Muscle of leg (tissue), 11 donors: ENCODE data around the gene ANKRD60. TPM values are rescaled to one million over a fixed set of nuclear protein-coding genes. Genes with fewer than 3 reads are reported as not detected.

Experiments used
- DNase-seq: peaks from one replicate; pipeline ENCODE4 v3.0.0; 2013
- H3K27ac ChIP-seq: one replicate; pipeline ENCODE4 v1.5.1; 2013; ENCODE audit warnings: mild to moderate bottlenecking, low read length, control low read depth
- H3K27me3 ChIP-seq: one replicate; pipeline ENCODE4 v1.6.1; 2013; ENCODE audit warnings: low read length; ENCODE audit not compliant: control insufficient read depth, insufficient read depth
- H3K36me3 ChIP-seq: one replicate; pipeline ENCODE4 v1.6.1; 2013; ENCODE audit warnings: low read length; ENCODE audit not compliant: control insufficient read depth, insufficient read depth
- H3K4me1 ChIP-seq: one replicate; pipeline ENCODE4 v1.6.1; 2013; ENCODE audit warnings: low read length; ENCODE audit not compliant: control insufficient read depth, insufficient read depth
- H3K4me3 ChIP-seq: one replicate; pipeline ENCODE4 v1.5.1; 2013; ENCODE audit warnings: low read length, control low read depth
- H3K9me3 ChIP-seq: replicated peaks from 2 replicates; pipeline ENCODE4 v1.6.1; 2013; ENCODE audit warnings: low read depth, low read length; ENCODE audit not compliant: control insufficient read depth
- WGBS: methylation state at CpG from one replicate; pipeline ENCODE4 v1.1.5; 2013; ENCODE audit warnings: missing lambda C conversion rate; ENCODE audit not compliant: insufficient coverage; 5-methylcytosine and 5-hydroxymethylcytosine counted together
- polyA plus RNA-seq, 8 donors: library from polyadenylated mRNA; unstranded; fragments of 120-200 nt; gene quantifications; one replicate each; pipeline versions ENCODE4 v1.2.1 to v1.2.3, GENCODE V29; 2013; ENCODE audit warnings: inconsistent platforms in 1 of 8, low replicate concordance in 1 of 8; ENCODE audit not compliant: insufficient read length in 8 of 8, insufficient read depth in 1 of 8
- total RNA-seq: library from RNA; stranded (reverse); fragments of 120-200 nt; gene quantifications from one replicate; pipeline ENCODE4 v1.2.4, GENCODE V29; 2013

ANKRD60 gene
- total and polyA plus RNA-seq, 9 donors = not detected

DNA sequence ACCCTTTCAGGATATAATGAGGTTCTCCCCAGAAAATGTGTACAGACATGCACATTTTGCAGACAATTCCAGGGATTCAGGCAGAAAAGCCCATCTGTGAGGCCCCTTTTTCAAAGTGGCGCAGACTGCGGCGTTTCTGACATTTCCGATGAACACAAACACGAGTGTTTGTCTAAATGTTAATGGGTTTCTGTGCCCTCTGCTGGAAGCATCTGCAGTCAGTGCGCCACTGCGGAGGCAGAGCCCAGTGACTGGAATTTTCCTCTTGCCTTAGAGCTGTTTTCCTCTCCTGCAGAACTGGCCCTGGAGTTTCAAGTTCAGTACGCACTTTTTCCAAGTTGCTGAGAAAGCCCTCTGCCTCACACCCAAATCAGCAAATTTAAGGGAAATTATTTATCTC is 15.3 kb downstream of the ANKRD60 start:
- Histone ChIP-seq H3K4me3 (no peak overlapping the region), H3K27me3 (peaks cover 16% of the 10 kb centered on the region), H3K9me3 (no peaks in the 10 kb centered on the region), H3K27ac (no peak overlapping the region), H3K4me1 (peaks cover 5% of the 10 kb centered on the region), H3K36me3 (no peaks in the 10 kb centered on the region)
- 51% methylated on average over 7 of the region's 8 CpGs for WGBS
- peak; percentile 71 for DNase-seq

DNA sequence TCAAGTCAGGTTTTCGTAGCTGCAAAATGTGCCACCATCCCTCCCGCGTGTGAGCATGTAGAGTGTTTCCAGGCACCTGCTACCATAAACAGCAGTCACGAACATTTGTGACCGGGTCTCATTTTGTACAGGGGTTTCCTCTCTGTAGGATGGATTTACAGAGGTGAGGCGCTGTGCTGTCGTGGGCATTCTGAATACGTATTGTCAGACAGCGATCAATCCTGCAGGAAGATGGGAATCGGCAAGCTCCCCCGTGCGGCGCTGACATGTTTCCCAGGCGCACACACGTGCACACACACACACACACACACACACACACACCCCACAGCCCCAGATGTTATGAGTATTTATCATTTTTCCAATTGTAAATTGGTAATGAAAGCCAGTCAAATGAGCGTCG is 15.8 kb downstream of the ANKRD60 start:
- no peaks in the 10 kb centered on the region for H3K9me3 ChIP-seq
- WGBS = 30% methylated on average over 2 of the region's 17 CpGs
- H3K27me3 ChIP-seq = peaks cover 12% of the 10 kb centered on the region
- no peak overlapping the region for H3K27ac ChIP-seq
- H3K4me1 ChIP-seq = peaks cover 5% of the 10 kb centered on the region
- H3K36me3 ChIP-seq = no peaks in the 10 kb centered on the region
- no peak for DNase-seq
- H3K4me3 ChIP-seq = no peak overlapping the region

DNA sequence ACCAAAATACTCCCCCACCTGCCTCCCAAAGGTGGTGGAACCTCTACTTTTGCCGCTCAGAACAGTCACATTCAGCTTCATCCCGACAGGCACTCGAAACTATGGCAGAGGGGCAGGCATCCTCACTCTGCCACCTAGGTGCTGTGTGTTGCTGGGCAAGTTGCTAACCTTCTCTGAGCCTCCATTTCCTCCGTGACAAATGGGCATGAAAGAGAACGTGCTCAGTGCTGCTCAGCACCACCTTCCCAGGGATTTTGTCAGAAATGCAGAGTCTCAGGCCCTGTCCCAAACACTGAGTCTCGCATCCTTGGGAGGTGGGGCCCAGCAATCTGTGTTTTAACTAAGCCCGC is 18.1 kb downstream of the ANKRD60 start:
- WGBS = 79% methylated on average over 7 of the region's 7 CpGs
- DNase-seq = peak; percentile 22
- H3K27me3 ChIP-seq = peaks cover 11% of the 10 kb centered on the region
- H3K9me3 ChIP-seq = no peaks in the 10 kb centered on the region
- H3K36me3 ChIP-seq = no peaks in the 10 kb centered on the region
- peaks cover 5% of the 10 kb centered on the region for H3K4me1 ChIP-seq
- no peak overlapping the region for H3K27ac ChIP-seq
- H3K4me3 ChIP-seq = no peak overlapping the region

DNA sequence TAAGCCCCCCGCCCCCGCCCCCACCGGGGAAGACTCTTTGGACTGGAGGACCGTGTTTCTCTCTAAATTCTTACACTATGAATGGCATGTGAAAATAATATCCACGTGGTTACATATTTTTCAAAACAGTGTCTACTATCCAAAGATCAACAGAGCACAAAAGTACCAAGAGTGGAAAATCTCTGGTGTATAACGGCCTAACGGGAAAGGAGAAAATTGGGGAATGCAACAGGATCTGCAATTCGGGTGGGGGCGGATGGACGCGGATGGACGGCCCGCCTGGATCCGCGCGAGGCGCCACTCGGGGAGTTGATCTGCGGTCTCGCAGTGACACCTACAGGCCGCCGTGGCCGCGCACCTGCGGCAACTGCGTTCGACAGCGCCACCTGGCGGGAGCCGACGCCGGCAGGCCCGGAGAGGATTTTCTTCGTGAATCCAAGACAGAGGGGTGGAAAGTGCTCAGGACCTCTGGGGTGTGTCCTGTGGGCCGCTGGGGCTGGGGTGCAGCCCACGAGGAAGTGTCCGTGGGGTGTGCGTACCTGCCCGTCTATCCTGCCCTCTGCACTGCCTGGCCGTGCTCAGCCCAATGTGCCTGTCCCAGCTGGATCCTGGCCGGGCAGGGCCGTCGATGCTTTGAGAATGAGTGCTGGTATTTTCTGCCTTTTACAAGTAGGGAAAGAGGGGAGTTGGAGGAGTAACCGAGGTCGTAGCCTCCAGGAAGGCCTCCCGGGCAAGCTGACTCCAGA is 18.6 kb downstream of the ANKRD60 start:
- Histone ChIP-seq H3K4me1 (peaks cover 5% of the 10 kb centered on the region), H3K36me3 (no peaks in the 10 kb centered on the region), H3K27ac (no peak overlapping the region), H3K27me3 (peaks cover 11% of the 10 kb centered on the region), H3K9me3 (no peaks in the 10 kb centered on the region), H3K4me3 (no peak overlapping the region)
- DNase-seq = peak; percentile 79
- WGBS = under 1% methylated on average over 35 of the region's 46 CpGs

DNA sequence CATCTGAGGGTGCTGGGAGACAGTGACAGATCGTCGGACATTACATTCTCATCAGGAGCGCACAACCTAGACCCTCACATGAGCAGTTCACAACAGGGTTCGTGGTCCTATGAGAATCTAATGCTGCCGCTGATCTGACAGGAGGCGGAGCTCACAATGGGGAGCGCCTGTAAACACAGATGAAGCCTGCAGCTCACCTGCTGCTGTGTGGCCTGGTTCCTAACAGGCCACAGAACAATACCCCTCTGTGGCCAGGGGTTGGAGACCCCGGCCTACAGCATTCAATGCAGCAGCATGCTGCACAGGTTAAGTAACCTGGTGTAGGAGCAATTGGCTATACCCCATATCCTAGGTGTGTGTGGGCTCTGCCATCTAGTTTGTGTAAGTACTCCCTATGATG is 19.5 kb downstream of the ANKRD60 start:
- WGBS = 80% methylated on average over 7 of the region's 8 CpGs
- Histone ChIP-seq H3K36me3 (no peaks in the 10 kb centered on the region), H3K27ac (no peak overlapping the region), H3K9me3 (no peaks in the 10 kb centered on the region), H3K27me3 (peaks cover 9% of the 10 kb centered on the region), H3K4me3 (no peak overlapping the region), H3K4me1 (peaks cover 5% of the 10 kb centered on the region)
- no peak for DNase-seq

DNA sequence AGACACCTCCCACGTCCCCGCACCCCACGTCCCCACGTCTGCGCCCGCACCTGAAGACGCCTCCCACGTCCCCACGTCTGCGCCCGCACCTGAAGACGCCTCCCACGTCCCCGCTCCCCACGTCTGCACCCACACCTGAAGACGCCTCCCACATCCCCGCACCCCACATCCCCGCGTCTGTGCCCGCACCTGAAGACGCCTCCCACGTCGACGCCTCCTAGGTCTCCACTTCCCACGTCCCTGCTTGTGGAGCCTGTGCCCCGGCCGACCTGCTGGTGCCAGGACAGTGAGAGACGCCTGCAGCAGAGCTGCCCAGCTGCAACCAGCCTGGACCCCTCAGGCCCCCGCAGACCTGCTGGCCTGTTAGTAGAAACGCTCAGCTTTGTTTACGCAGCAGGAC is 22.6 kb downstream of the ANKRD60 start:
- H3K9me3 ChIP-seq = no peaks in the 10 kb centered on the region
- WGBS = 91% methylated on average over 31 of the region's 31 CpGs

DNA sequence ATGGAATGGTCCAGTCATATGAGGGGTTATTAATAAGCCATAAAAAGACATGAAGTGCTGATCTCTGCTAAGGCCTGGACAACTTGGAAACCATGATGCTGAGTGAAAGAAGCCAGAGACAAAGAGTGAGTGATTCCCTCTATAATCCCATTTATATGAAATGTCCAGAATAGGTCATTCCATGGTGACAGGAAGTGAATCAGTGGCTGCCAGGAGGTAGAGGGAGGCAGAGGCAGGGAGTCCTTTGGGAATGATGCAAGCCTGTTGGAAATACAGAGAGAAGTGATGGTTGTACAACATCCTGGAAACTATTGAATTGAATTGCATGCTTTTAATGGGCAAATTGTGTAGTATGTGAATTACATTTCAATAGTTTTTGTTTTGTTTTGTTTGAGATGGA is 26.4 kb downstream of the ANKRD60 start:
- H3K4me1 ChIP-seq = peaks cover 2% of the 10 kb centered on the region
- H3K36me3 ChIP-seq = no peaks in the 10 kb centered on the region
- no peak overlapping the region for H3K27ac ChIP-seq
- no peak overlapping the region for H3K4me3 ChIP-seq
- H3K9me3 ChIP-seq = no peaks in the 10 kb centered on the region
- H3K27me3 ChIP-seq = peaks cover 2% of the 10 kb centered on the region
- no peak for DNase-seq

More for the DNA sequence above, 22.6 kb downstream of the ANKRD60 start:
- H3K27me3 ChIP-seq = peaks cover 6% of the 10 kb centered on the region
- no peak for DNase-seq
- H3K27ac ChIP-seq = no peak overlapping the region
- no peak overlapping the region for H3K4me3 ChIP-seq
- no peaks in the 10 kb centered on the region for H3K36me3 ChIP-seq
- peaks cover 5% of the 10 kb centered on the region for H3K4me1 ChIP-seq

DNA sequence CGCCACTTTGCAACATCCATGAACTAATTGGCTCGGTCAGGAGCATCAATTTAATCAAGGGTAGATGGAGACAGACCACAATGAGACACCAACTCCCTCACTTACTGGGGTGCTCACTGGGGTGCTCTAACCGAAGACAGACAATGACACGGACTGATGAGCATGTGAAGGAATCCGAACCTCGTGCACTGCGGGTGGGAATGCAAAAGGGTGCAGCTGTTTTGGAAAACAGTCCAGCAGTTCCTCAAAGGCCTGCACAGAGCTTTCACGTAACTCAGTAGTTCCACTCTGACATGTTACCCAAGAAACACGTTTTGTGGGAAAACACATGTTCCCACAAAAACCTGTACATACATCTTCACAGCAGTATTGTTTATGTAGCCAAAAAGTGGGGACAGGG is 26.8 kb downstream of the ANKRD60 start:
- Histone ChIP-seq H3K27me3 (peaks cover 2% of the 10 kb centered on the region), H3K9me3 (no peaks in the 10 kb centered on the region), H3K27ac (no peak overlapping the region), H3K4me1 (peaks cover 2% of the 10 kb centered on the region), H3K36me3 (no peaks in the 10 kb centered on the region), H3K4me3 (no peak overlapping the region)
- 65% methylated on average over 7 of the region's 9 CpGs for WGBS
- no peak for DNase-seq

DNA sequence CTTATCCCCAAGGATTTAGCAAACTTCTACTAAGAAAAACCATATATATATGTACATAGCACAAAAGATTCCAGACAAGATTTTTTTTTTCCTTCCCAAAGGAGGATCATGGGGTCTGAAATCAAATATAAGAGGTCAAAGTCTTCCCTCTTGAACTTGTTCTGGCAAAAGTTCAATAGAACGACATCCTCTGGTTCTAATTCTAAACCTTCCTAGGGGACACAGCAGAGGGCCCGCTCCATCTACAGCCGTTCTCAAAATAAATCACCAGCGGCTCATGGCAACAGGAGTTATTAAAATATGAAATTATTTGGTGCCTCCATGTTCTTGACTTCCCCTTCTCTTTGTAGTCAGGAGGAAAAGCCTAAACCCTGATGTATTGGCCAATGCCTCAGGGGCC is 29.0 kb downstream of the ANKRD60 start:
- no peak for DNase-seq
- no CpG with 5 or more reads among the region's 4 CpGs for WGBS
- Histone ChIP-seq H3K27me3 (peaks cover 2% of the 10 kb centered on the region), H3K4me3 (no peak overlapping the region), H3K27ac (no peak overlapping the region), H3K36me3 (no peaks in the 10 kb centered on the region), H3K9me3 (no peaks in the 10 kb centered on the region), H3K4me1 (peaks cover 2% of the 10 kb centered on the region)

DNA sequence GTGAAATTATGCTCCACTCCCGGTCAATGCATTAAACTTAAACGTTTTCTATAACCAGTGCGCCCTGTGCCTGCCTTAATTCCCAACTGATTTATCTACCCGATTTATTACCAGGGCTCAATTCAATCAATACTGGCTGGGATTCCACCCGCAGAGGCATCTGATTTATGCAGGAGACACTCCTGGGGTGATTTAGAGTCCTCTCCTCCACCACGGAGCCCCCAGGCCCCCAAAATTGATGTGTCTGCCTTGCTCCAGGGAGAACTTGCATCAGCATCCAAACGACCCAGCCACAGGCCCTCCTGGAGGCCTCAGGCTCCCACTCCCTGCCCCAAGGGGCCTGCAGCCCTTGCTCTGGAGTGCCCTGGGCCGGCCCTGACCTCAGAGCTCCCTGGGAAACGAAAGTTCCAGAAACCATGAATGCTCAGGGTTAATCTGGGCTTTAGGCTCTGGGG is 29.5 kb downstream of the ANKRD60 start:
- H3K27ac ChIP-seq = no peak overlapping the region
- peaks cover 2% of the 10 kb centered on the region for H3K4me1 ChIP-seq
- H3K4me3 ChIP-seq = no peak overlapping the region
- no peak for DNase-seq
- H3K27me3 ChIP-seq = peaks cover 2% of the 10 kb centered on the region
- H3K9me3 ChIP-seq = no peaks in the 10 kb centered on the region
- no peaks in the 10 kb centered on the region for H3K36me3 ChIP-seq
- WGBS = 51% methylated on average over 7 of the region's 9 CpGs

DNA sequence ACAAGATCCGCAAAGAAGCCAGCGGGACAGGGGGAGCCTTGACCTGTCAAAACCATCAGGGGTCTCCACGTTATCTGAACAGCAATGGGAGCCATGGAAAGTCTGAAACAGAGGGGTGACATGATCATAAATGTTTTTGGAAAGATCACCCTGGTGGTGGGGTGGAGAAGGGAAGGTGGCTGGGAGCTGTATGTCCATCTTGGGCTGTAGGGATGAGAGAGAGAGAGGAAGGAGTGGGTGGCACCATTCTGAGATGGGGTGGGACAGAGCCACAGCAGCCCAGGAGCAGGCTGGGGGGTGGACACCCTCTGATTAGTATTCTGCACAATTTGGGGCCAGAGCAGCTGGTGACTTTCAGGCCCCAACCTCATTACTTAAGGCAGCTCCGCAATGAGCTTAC is 30.1 kb downstream of the ANKRD60 start:
- H3K9me3 ChIP-seq = no peaks in the 10 kb centered on the region
- H3K4me1 ChIP-seq = peaks cover 2% of the 10 kb centered on the region
- H3K27me3 ChIP-seq = peaks cover under 1% of the 10 kb centered on the region
- H3K4me3 ChIP-seq = no peak overlapping the region
- no peak overlapping the region for H3K27ac ChIP-seq
- H3K36me3 ChIP-seq = no peaks in the 10 kb centered on the region
- DNase-seq = no peak
- WGBS = 81% methylated on average over 4 of the region's 4 CpGs
